H9 (cell line): Measurements from ENCODE around the gene BCL7C. TPM values are rescaled to one million over a fixed set of nuclear protein-coding genes. Genes with fewer than 3 reads are reported as not detected.

Experiments
- DNase-seq: peaks from one replicate; pipeline ENCODE4 v3.0.0-alpha.2; 2017
- H2AFZ ChIP-seq: one replicate; pipeline ENCODE4 v1.6.1; 2013; ENCODE audit warnings: mild to moderate bottlenecking, low read length, control low read depth, moderate library complexity
- H2AK5ac ChIP-seq: 2 replicates; pipeline ENCODE4 v1.6.1; 2013; ENCODE audit warnings: low read length, control low read depth, mixed read lengths; ENCODE audit not compliant: insufficient read length
- H2BK120ac ChIP-seq: one replicate; pipeline ENCODE4 v1.6.1; 2013; ENCODE audit warnings: low read depth, mild to moderate bottlenecking, low read length, control low read depth, inconsistent platforms; ENCODE audit not compliant: poor library complexity, severe bottlenecking
- H2BK12ac ChIP-seq: 2 replicates; pipeline ENCODE4 v1.6.1; 2013; ENCODE audit warnings: low read length, control low read depth, mixed read lengths, low read depth; ENCODE audit not compliant: insufficient read length
- H2BK15ac ChIP-seq: 2 replicates; pipeline ENCODE4 v1.6.1; 2013; ENCODE audit warnings: low read depth, low read length, control low read depth
- H2BK20ac ChIP-seq: one replicate; pipeline ENCODE4 v1.6.1; 2013; ENCODE audit warnings: low read depth, mild to moderate bottlenecking, low read length, control low read depth, inconsistent platforms; ENCODE audit not compliant: poor library complexity, severe bottlenecking
- H2BK5ac ChIP-seq: 2 replicates; pipeline ENCODE4 v1.6.1; 2013; ENCODE audit warnings: low read length, control low read depth, mixed read lengths; ENCODE audit not compliant: insufficient read length
- H3K14ac ChIP-seq: 2 replicates; pipeline ENCODE4 v1.6.1; 2013; ENCODE audit warnings: low read length, control low read depth; ENCODE audit not compliant: insufficient read depth
- H3K18ac ChIP-seq: 2 replicates; pipeline ENCODE4 v1.6.1; 2013; ENCODE audit warnings: low read depth, mild to moderate bottlenecking, mixed read lengths, low read length, control low read depth; ENCODE audit not compliant: insufficient read length
- H3K23ac ChIP-seq: 2 replicates; pipeline ENCODE4 v1.6.1; 2013; ENCODE audit warnings: low read length, control low read depth, mixed read lengths, low read depth; ENCODE audit not compliant: insufficient read length
- H3K23me2 ChIP-seq: 2 replicates; pipeline ENCODE4 v1.6.1; 2013; ENCODE audit warnings: low read depth, mild to moderate bottlenecking, mixed read lengths, low read length, control low read depth; ENCODE audit not compliant: insufficient read length, poor library complexity, severe bottlenecking
- H3K27ac ChIP-seq: 2 replicates; pipeline ENCODE4 v1.5.1; 2013; ENCODE audit warnings: low read length, control low read depth, mixed read lengths, low read depth; ENCODE audit not compliant: insufficient read length
- H3K27me3 ChIP-seq: 2 replicates; pipeline ENCODE4 v1.6.1; 2013; ENCODE audit warnings: low read length, control low read depth, inconsistent platforms; ENCODE audit not compliant: insufficient read depth
- H3K4ac ChIP-seq: 2 replicates; pipeline ENCODE4 v1.6.1; 2013; ENCODE audit warnings: low read depth, mild to moderate bottlenecking, control low read depth, inconsistent platforms, low read length, moderate library complexity
- H3K4me1 ChIP-seq: 2 replicates; pipeline ENCODE4 v1.6.1; 2013; ENCODE audit warnings: low read length, control low read depth, inconsistent platforms; ENCODE audit not compliant: insufficient read depth
- H3K4me2 ChIP-seq: 2 replicates; pipeline ENCODE4 v1.6.1; 2013; ENCODE audit warnings: low read length, control low read depth, mixed read lengths; ENCODE audit not compliant: insufficient read length, insufficient read depth
- H3K56ac ChIP-seq: 2 replicates; pipeline ENCODE4 v1.6.1; 2013; ENCODE audit warnings: low read depth, mild to moderate bottlenecking, mixed read lengths, low read length, control low read depth; ENCODE audit not compliant: insufficient read length
- H3K79me1 ChIP-seq: 2 replicates; pipeline ENCODE4 v1.6.1; 2013; ENCODE audit warnings: low read depth, mild to moderate bottlenecking, moderate library complexity, low read length, control low read depth, inconsistent platforms; ENCODE audit not compliant: insufficient read depth, poor library complexity, severe bottlenecking
- H3K79me2 ChIP-seq: 2 replicates; pipeline ENCODE4 v1.6.1; 2013; ENCODE audit warnings: low read length, control low read depth, inconsistent platforms; ENCODE audit not compliant: insufficient read depth
- H3K9ac ChIP-seq: 2 replicates; pipeline ENCODE4 v1.6.1; 2013; ENCODE audit warnings: low read length, control low read depth, mixed read lengths; ENCODE audit not compliant: insufficient read length; ENCODE audit errors: extremely low read depth
- H3K9me3 ChIP-seq: one replicate; pipeline ENCODE4 v1.6.1; 2013; ENCODE audit warnings: low read depth, low read length, inconsistent platforms; ENCODE audit not compliant: control insufficient read depth
- H3T11ph ChIP-seq: one replicate; pipeline ENCODE4 v1.6.1; 2013; ENCODE audit warnings: mild to moderate bottlenecking, low read length, control low read depth, inconsistent platforms
- H4K20me1 ChIP-seq: one replicate; pipeline ENCODE4 v1.6.1; 2013; ENCODE audit not compliant: control insufficient read depth, insufficient read length, insufficient read depth
- H4K5ac ChIP-seq: 2 replicates; pipeline ENCODE4 v1.6.1; 2013; ENCODE audit warnings: low read depth, mild to moderate bottlenecking, mixed read lengths, low read length, control low read depth; ENCODE audit not compliant: insufficient read length
- H4K8ac ChIP-seq: replicated peaks from 2 replicates; pipeline ENCODE4 v1.6.1; 2013; ENCODE audit warnings: low read length, control low read depth, mixed read lengths, low read depth; ENCODE audit not compliant: insufficient read length
- H4K91ac ChIP-seq: 2 replicates; pipeline ENCODE4 v1.6.1; 2013; ENCODE audit warnings: low read depth, mild to moderate bottlenecking, moderate library complexity, mixed read lengths, low read length, control low read depth; ENCODE audit not compliant: insufficient read length
- H3K27ac Mint-ChIP-seq, 3 experiments: 2 replicates in 2 of 3; 3 replicates in 1 of 3; pipeline ENCODE4 v1.8.0; 2020 to 2021; ENCODE audit warnings: mixed read lengths in 3 of 3, mild to moderate bottlenecking in 1 of 3, moderate library complexity in 1 of 3
- H3K27me3 Mint-ChIP-seq: 2 replicates; pipeline ENCODE4 v1.8.0; 2021; ENCODE audit warnings: low read depth, mild to moderate bottlenecking, moderate library complexity, mixed read lengths
- H3K36me3 Mint-ChIP-seq, 3 experiments: 2 replicates in 2 of 3; 3 replicates in 1 of 3; pipeline ENCODE4 v1.8.0; 2020 to 2021; ENCODE audit warnings: low read depth in 3 of 3, mixed read lengths in 3 of 3; ENCODE audit not compliant: insufficient read depth in 1 of 3
- H3K4me1 Mint-ChIP-seq, 2 experiments: 2 replicates each; pipeline ENCODE4 v1.8.0; 2020; ENCODE audit warnings: mixed read lengths in 2 of 2
- H3K4me3 Mint-ChIP-seq, 2 experiments: 2 replicates in 1 of 2; 3 replicates in 1 of 2; pipeline ENCODE4 v1.8.0; 2020 to 2021; ENCODE audit warnings: mild to moderate bottlenecking in 2 of 2, mixed read lengths in 2 of 2, moderate library complexity in 1 of 2
- H3K9me3 Mint-ChIP-seq, 2 experiments: 2 replicates in 1 of 2; 3 replicates in 1 of 2; pipeline ENCODE4 v1.8.0; 2020; ENCODE audit warnings: mild to moderate bottlenecking in 2 of 2, mixed read lengths in 2 of 2, moderate library complexity in 1 of 2
- WGBS: extraction: QIAGEN DNeasy Blood & Tissue Kit; methylation state at CpG from one replicate; pipeline ENCODE4 v1.1.7; 2013; ENCODE audit warnings: missing lambda C conversion rate, low lambda C conversion rate, mixed read lengths; ENCODE audit not compliant: insufficient read length; ENCODE audit errors: extremely low coverage; 5-methylcytosine and 5-hydroxymethylcytosine counted together
- total RNA-seq: library from RNA; stranded (reverse); gene quantifications from 2 replicates; pipeline ENCODE4 v1.2.1, GENCODE V29; 2021
- TF ChIP-seq, protein P1 (sequence below): fragments of 200-600 bp; sonication (generic); conservative IDR thresholded peaks from 3 replicates; pipeline ENCODE4 v1.8.0; 2021; ENCODE audit warnings: antibody characterized with exemption, mild to moderate bottlenecking

BCL7C gene
- total RNA-seq, 1 experiment from 2014 or later: 18.3 TPM

- peak overlapping the region; percentile 94 for H3K14ac ChIP-seq
- TF ChIP-seq, protein P1, sequence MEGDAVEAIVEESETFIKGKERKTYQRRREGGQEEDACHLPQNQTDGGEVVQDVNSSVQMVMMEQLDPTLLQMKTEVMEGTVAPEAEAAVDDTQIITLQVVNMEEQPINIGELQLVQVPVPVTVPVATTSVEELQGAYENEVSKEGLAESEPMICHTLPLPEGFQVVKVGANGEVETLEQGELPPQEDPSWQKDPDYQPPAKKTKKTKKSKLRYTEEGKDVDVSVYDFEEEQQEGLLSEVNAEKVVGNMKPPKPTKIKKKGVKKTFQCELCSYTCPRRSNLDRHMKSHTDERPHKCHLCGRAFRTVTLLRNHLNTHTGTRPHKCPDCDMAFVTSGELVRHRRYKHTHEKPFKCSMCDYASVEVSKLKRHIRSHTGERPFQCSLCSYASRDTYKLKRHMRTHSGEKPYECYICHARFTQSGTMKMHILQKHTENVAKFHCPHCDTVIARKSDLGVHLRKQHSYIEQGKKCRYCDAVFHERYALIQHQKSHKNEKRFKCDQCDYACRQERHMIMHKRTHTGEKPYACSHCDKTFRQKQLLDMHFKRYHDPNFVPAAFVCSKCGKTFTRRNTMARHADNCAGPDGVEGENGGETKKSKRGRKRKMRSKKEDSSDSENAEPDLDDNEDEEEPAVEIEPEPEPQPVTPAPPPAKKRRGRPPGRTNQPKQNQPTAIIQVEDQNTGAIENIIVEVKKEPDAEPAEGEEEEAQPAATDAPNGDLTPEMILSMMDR: no peak
- H3K9me3 ChIP-seq: no peaks in the 10 kb centered on the region
- Mint-ChIP-seq H3K36me3 (peaks cover 2 to 12% (median 9%) of the 10 kb centered on the region in 3 experiments; a peak in 6 of 7 replicates), H3K9me3 (no peaks in the 10 kb centered on the region; a peak in 1 of 5 replicates), H3K27ac (peak overlapping the region; percentile 94 to 99 (median 98)), H3K4me3 (peak overlapping the region; percentile 88 to 98), H3K4me1 (peaks cover 13 to 18% of the 10 kb centered on the region in 2 experiments), H3K27me3 (peaks cover 43% of the 10 kb centered on the region)
- H3K4ac ChIP-seq: peak overlapping the region; percentile 4; the same call in 1 of the 2 replicates
- no peak overlapping the region for H2AK5ac ChIP-seq
- no peak overlapping the region for H3T11ph ChIP-seq
- peak overlapping the region; percentile 91 for H3K4me2 ChIP-seq
- H4K8ac ChIP-seq: no peak overlapping the region
- no peak overlapping the region for H4K91ac ChIP-seq
- H3K79me1 ChIP-seq: no peaks in the 10 kb centered on the region
- H4K5ac ChIP-seq: peak overlapping the region; percentile 27
- H3K9ac ChIP-seq: peak overlapping the region; percentile 97
- H3K23ac ChIP-seq: no peak overlapping the region
- peak overlapping the region; percentile 96 for H3K18ac ChIP-seq
- peaks cover 4% of the 10 kb centered on the region; the same call in 1 of the 2 replicates for H3K27me3 ChIP-seq
- H3K79me2 ChIP-seq: no peaks in the 10 kb centered on the region
- H2BK20ac ChIP-seq: no peak overlapping the region
- no peak overlapping the region for H3K56ac ChIP-seq
- no peak overlapping the region for H2BK12ac ChIP-seq
- no peaks in the 10 kb centered on the region for H3K4me1 ChIP-seq
- H2BK15ac ChIP-seq: no peak overlapping the region
- no peak overlapping the region for H2AFZ ChIP-seq
- peaks cover 15% of the 10 kb centered on the region for H3K23me2 ChIP-seq
- peak overlapping the region; percentile 79 for H2BK120ac ChIP-seq
- H3K27ac ChIP-seq: no peak overlapping the region
- DNase-seq: peak; percentile 90
- H2BK5ac ChIP-seq: no peak overlapping the region
- H4K20me1 ChIP-seq: no peaks in the 10 kb centered on the region
- WGBS: no CpG with 5 or more reads among the region's 85 CpGs
Measured at GRCh38 chr16:30874821-30875717, 18.8 kb downstream of the BCL7C start.
